WERI-Rb-1 (cell line): ENCODE data around the gene WDTC1.

Experiments used
- DNase-seq: peaks from one replicate; pipeline ENCODE4 v3.0.0-alpha.2; 2020
- H3K27ac ChIP-seq: fragments of 250-450 bp; sonication (Bioruptor Pico); 2 replicates; pipeline ENCODE4 v1.5.1; 2020; ENCODE audit warnings: mild to moderate bottlenecking, moderate library complexity
- H3K27me3 ChIP-seq: fragments of 250-450 bp; sonication (Bioruptor Pico); 2 replicates; pipeline ENCODE4 v1.5.1; 2021; ENCODE audit warnings: mild to moderate bottlenecking, low read depth, moderate library complexity; ENCODE audit not compliant: insufficient read depth, severe bottlenecking
- H3K36me3 ChIP-seq: fragments of 250-450 bp; sonication (Bioruptor Pico); 2 replicates; pipeline ENCODE4 v1.5.1; 2020; ENCODE audit warnings: mild to moderate bottlenecking, moderate library complexity
- H3K4me3 ChIP-seq: 2 replicates; pipeline ENCODE4 v1.5.1; 2011; ENCODE audit warnings: low read depth, mild to moderate bottlenecking, control low read depth, low read length
- H3K9me3 ChIP-seq: fragments of 250-450 bp; sonication (Bioruptor Pico); 2 replicates; pipeline ENCODE4 v1.5.1; 2021; ENCODE audit warnings: mild to moderate bottlenecking, moderate library complexity; ENCODE audit not compliant: severe bottlenecking
- CTCF ChIP-seq: IDR thresholded peaks from 2 replicates; pipeline ENCODE4 v1.5.1; 2011; ENCODE audit warnings: low read depth, mild to moderate bottlenecking, control low read depth, inconsistent platforms, low read length

WDTC1 gene

GRCh38 chr1:27345272-27345671 lies 110.8 kb downstream of the WDTC1 start:
- H3K9me3 ChIP-seq: no peaks in the 10 kb centered on the region
- TF ChIP-seq CTCF: no peak
- H3K36me3 ChIP-seq: peaks cover 4% of the 10 kb centered on the region
- no peak for DNase-seq
- H3K4me3 ChIP-seq: no peak overlapping the region
- H3K27me3 ChIP-seq: no peaks in the 10 kb centered on the region
- no peak overlapping the region for H3K27ac ChIP-seq

GRCh38 chr1:27346357-27346756 lies 111.9 kb downstream of the WDTC1 start:
- peaks cover 5% of the 10 kb centered on the region for H3K36me3 ChIP-seq
- no peaks in the 10 kb centered on the region for H3K27me3 ChIP-seq
- no peak overlapping the region for H3K4me3 ChIP-seq
- H3K27ac ChIP-seq: no peak overlapping the region
- no peaks in the 10 kb centered on the region for H3K9me3 ChIP-seq
- no peak for TF ChIP-seq CTCF
- DNase-seq: no peak

- no peak for TF ChIP-seq CTCF
- no peak for DNase-seq
- H3K27me3 ChIP-seq: no peaks in the 10 kb centered on the region
- H3K9me3 ChIP-seq: no peaks in the 10 kb centered on the region
- H3K36me3 ChIP-seq: peaks cover 7% of the 10 kb centered on the region
- no peak overlapping the region for H3K4me3 ChIP-seq
- H3K27ac ChIP-seq: no peak overlapping the region
These were observed 112.7 kb downstream of the WDTC1 start for GRCh38 chr1:27346991-27347624.

GRCh38 chr1:27348861-27349783 lies 114.7 kb downstream of the WDTC1 start:
- DNase-seq: peak; percentile 86
- Histone ChIP-seq H3K36me3 (peaks cover 9% of the 10 kb centered on the region), H3K4me3 (peak overlapping the region; percentile 65), H3K9me3 (no peaks in the 10 kb centered on the region), H3K27me3 (no peaks in the 10 kb centered on the region), H3K27ac (peak overlapping the region; percentile 81)
- no peak for TF ChIP-seq CTCF

- H3K27me3 ChIP-seq: no peaks in the 10 kb centered on the region
- no peaks in the 10 kb centered on the region for H3K9me3 ChIP-seq
- no peak for TF ChIP-seq CTCF
- peak overlapping the region; percentile 81 for H3K27ac ChIP-seq
- peak; percentile 83 for DNase-seq
- peaks cover 10% of the 10 kb centered on the region for H3K36me3 ChIP-seq
- peak overlapping the region; percentile 65 for H3K4me3 ChIP-seq
These were observed 115.6 kb downstream of the WDTC1 start for GRCh38 chr1:27349784-27350662.
